K562 (cell line): Measurements from ENCODE around the gene CHD3. TPM values are rescaled to one million over a fixed set of nuclear protein-coding genes. Genes with fewer than 3 reads are reported as not detected.

Experiments used
- ATAC-seq: fragments of 200-7000 bp; cut with Tn5 transposase; 3 replicates; pipeline ENCODE4 v1.9.1; 2020; ENCODE audit warnings: moderate library complexity
- BruUV-seq: library from RNA; stranded (reverse); fragments of 400-500 nt; replicated peaks from 2 replicates; lab custom pipeline; 2021; lab: Mats Ljungman, UMichigan
- CTCF ChIA-PET: fragments of 300-600 bp; formaldehyde crosslinking; extraction: SDS; loops from one replicate; lab custom pipeline; 2021; ENCODE audit warnings: low intra/inter-chr PET ratio; lab: Yijun Ruan, JAX
- POLR2A ChIA-PET: fragments of 300-600, 350-650 bp; sonication (Branson Sonifier 250); formaldehyde crosslinking; extraction: SDS; loops from one replicate; lab custom pipeline; 2021; ENCODE audit warnings: antibody characterized with exemption, inconsistent platforms; lab: Yijun Ruan, JAX
- DNase-seq, 4 experiments: peaks; one replicate each; pipeline versions ENCODE4 v3.0.0 to v3.0.0-alpha.2; 2011 to 2018; ENCODE audit warnings: low spot score in 3 of 4, mixed read lengths in 3 of 4; ENCODE audit errors: extremely low read depth in 1 of 4
- FAIRE-seq: peaks from 2 replicates; lab custom pipeline; 2011; peaks lifted over from hg19 to GRCh38; lab: Jason Lieb, UNC
- H2AFZ ChIP-seq: 2 replicates; pipeline ENCODE4 v1.6.0; 2011; ENCODE audit warnings: low read depth, low read length, control low read depth, inconsistent platforms
- H3K27ac ChIP-seq: fragments of 200-600 bp; 3 replicates; pipeline ENCODE4 v1.8.0; 2011; ENCODE audit warnings: low read depth, mild to moderate bottlenecking, control low read depth, inconsistent platforms, low read length, moderate library complexity, mixed read lengths; ENCODE audit errors: extremely low read depth
- H3K27me3 ChIP-seq, 2 experiments: fragments of 300-600 bp in 1 of 2; 2 replicates in 1 of 2; 3 replicates in 1 of 2; pipeline versions ENCODE4 v1.6.0 to v1.8.0; 2011; ENCODE audit warnings: inconsistent platforms in 2 of 2, low read length in 2 of 2, mild to moderate bottlenecking in 1 of 2, mixed read lengths in 1 of 2, moderate library complexity in 1 of 2; ENCODE audit not compliant: control insufficient read depth in 2 of 2, insufficient read depth in 2 of 2
- H3K36me3 ChIP-seq: fragments of 300-600 bp; 3 replicates; pipeline ENCODE4 v1.8.0; 2011; ENCODE audit warnings: mild to moderate bottlenecking, low read length, inconsistent platforms; ENCODE audit not compliant: control insufficient read depth, insufficient read depth
- H3K4me1 ChIP-seq, 2 experiments: fragments of 200-600 bp in 1 of 2; replicated peaks in 1 of 2; 2 replicates in 1 of 2; 3 replicates in 1 of 2; pipeline versions ENCODE4 v1.5.1 to v1.8.0; 2011; ENCODE audit warnings: inconsistent platforms in 2 of 2, low read length in 2 of 2, mild to moderate bottlenecking in 1 of 2, mixed read lengths in 1 of 2, moderate library complexity in 1 of 2; ENCODE audit not compliant: control insufficient read depth in 2 of 2, insufficient read depth in 2 of 2
- H3K4me2 ChIP-seq: 2 replicates; pipeline ENCODE4 v1.6.1; 2011; ENCODE audit warnings: low read length, control low read depth, inconsistent platforms, mixed read lengths; ENCODE audit not compliant: insufficient read depth
- H3K4me3 ChIP-seq: fragments of 200-600 bp; sonication (generic), shearing (Covaris generic); 2 replicates; pipeline ENCODE4 v1.5.1; 2016; ENCODE audit warnings: control low read depth, inconsistent platforms
- H3K79me2 ChIP-seq: fragments of 200-600 bp; 3 replicates; pipeline ENCODE4 v1.8.0; 2011; ENCODE audit warnings: low read length, inconsistent platforms; ENCODE audit not compliant: control insufficient read depth, insufficient read depth
- H3K9ac ChIP-seq, 2 experiments: 2 replicates each; pipeline versions ENCODE4 v1.6.0 to v1.6.1; 2011; ENCODE audit warnings: low read depth in 2 of 2, low read length in 2 of 2, control low read depth in 1 of 2, inconsistent platforms in 1 of 2, mild to moderate bottlenecking in 1 of 2, mixed read lengths in 1 of 2; ENCODE audit not compliant: insufficient read depth in 1 of 2
- H3K9me1 ChIP-seq: one replicate; pipeline ENCODE4 v1.6.0; 2011; ENCODE audit warnings: inconsistent platforms, mild to moderate bottlenecking, low read length, moderate library complexity; ENCODE audit not compliant: control insufficient read depth, insufficient read depth
- H3K9me3 ChIP-seq: replicated peaks from 2 replicates; pipeline ENCODE4 v1.5.1; 2011; ENCODE audit warnings: low read depth, low read length, inconsistent platforms; ENCODE audit not compliant: control insufficient read depth, insufficient read depth
- H4K20me1 ChIP-seq: replicated peaks from 2 replicates; pipeline ENCODE4 v1.6.1; 2011; ENCODE audit warnings: low read length, inconsistent platforms, mixed read lengths; ENCODE audit not compliant: control insufficient read depth, insufficient read depth
- ARNT ChIP-seq, 2 experiments: fragments of 450-650 bp; IDR thresholded peaks; 2 replicates each; pipeline ENCODE4 v1.6.1; 2016; ENCODE audit warnings: mild to moderate bottlenecking in 1 of 2
- BHLHE40 ChIP-seq: IDR thresholded peaks from 2 replicates; pipeline ENCODE4 v1.6.1; 2011; ENCODE audit warnings: low read length, improper control_type of control experiment
- CREB3 ChIP-seq: fragments of 450-650 bp; conservative IDR thresholded peaks from 2 replicates; pipeline ENCODE4 v1.6.1; 2016; ENCODE audit warnings: missing genetic modification characterization, low read depth, mild to moderate bottlenecking, missing compliant biosample characterization, moderate library complexity
- HNRNPH1 ChIP-seq: fragments of 200-400 bp; formaldehyde crosslinking; optimal IDR thresholded peaks from 2 replicates; pipeline ENCODE3; 2017; ENCODE audit warnings: low read depth, mild to moderate bottlenecking, low read length, moderate library complexity
- ILF3 ChIP-seq: fragments of 450-650 bp; IDR thresholded peaks from 2 replicates; pipeline ENCODE4 v1.6.1; 2018; ENCODE audit warnings: antibody characterized with exemption, mild to moderate bottlenecking, moderate library complexity, borderline replicate concordance
- MBD2 ChIP-seq: sonication (generic); IDR thresholded peaks from 2 replicates; pipeline ENCODE4 v1.6.1; 2016; ENCODE audit warnings: low read depth, borderline replicate concordance
- MYC ChIP-seq, 2 experiments: fragments of 250-450 bp in 1 of 2; sonication (Bioruptor Pico) in 1 of 2; IDR thresholded peaks; 2 replicates each; pipeline versions ENCODE4 v1.5.1 to v1.6.1; 2012 to 2021; ENCODE audit warnings: low read depth in 2 of 2, borderline replicate concordance in 1 of 2, improper control_type of control experiment in 1 of 2, low read length in 1 of 2, mild to moderate bottlenecking in 1 of 2, moderate library complexity in 1 of 2
- NBN ChIP-seq: fragments of 450-650 bp; IDR thresholded peaks from 2 replicates; pipeline ENCODE4 v1.6.1; 2016; ENCODE audit warnings: low read depth, mild to moderate bottlenecking
- NONO ChIP-seq, 2 experiments: fragments of 200-400 bp in 1 of 2; fragments of 450-650 bp in 1 of 2; formaldehyde crosslinking in 1 of 2; IDR thresholded peaks; 2 replicates each; pipeline ENCODE4 v1.6.1; 2017; ENCODE audit warnings: low read depth in 2 of 2, mild to moderate bottlenecking in 2 of 2, moderate library complexity in 2 of 2, low read length in 1 of 2
- NR3C1 ChIP-seq: sonication (generic); formaldehyde crosslinking; IDR thresholded peaks from 2 replicates; pipeline ENCODE4 v1.8.1; 2022; ENCODE audit warnings: missing genetic modification reagents
- PHB ChIP-seq: fragments of 250-450 bp; sonication (Bioruptor Pico); IDR thresholded peaks from 2 replicates; pipeline ENCODE4 v1.5.0; 2021
- SLC30A9 ChIP-seq: fragments of 250-450 bp; sonication (Bioruptor Pico); IDR thresholded peaks from 2 replicates; pipeline ENCODE4 v1.8.0; 2022; ENCODE audit warnings: mild to moderate bottlenecking, moderate library complexity
- ZNF12 ChIP-seq: sonication (generic); formaldehyde crosslinking; IDR thresholded peaks from 2 replicates; pipeline ENCODE4 v1.4.0; 2020; ENCODE audit warnings: mild to moderate bottlenecking, missing genetic modification reagents
- ZNF41 ChIP-seq: fragments of 250-450 bp; sonication (Bioruptor Pico); conservative IDR thresholded peaks from 2 replicates; pipeline ENCODE4 v1.4.0; 2020; ENCODE audit warnings: mild to moderate bottlenecking
- ZNF785 ChIP-seq: fragments of 250-450 bp; sonication (Bioruptor Pico); IDR thresholded peaks from 2 replicates; pipeline ENCODE4 v1.4.0; 2020; ENCODE audit warnings: mild to moderate bottlenecking
- WGBS: fragments of 100-300 bp; shearing (Covaris generic); methylation state at CpG from one replicate; pipeline ENCODE4 v1.1.6; 2016; ENCODE audit warnings: low coverage, mixed read lengths; ENCODE audit not compliant: insufficient coverage; ENCODE audit errors: missing lambda C conversion rate; 5-methylcytosine and 5-hydroxymethylcytosine counted together
- in situ Hi-C: fragments of 300-500 bp; cut with MboI; formaldehyde crosslinking; loops from 4 replicates; pipeline ENCODE4 v1.15.0; 2018; ENCODE audit warnings: inconsistent platforms, mixed read lengths
- intact Hi-C: fragments of 100-400 bp; cut with micrococcal nuclease; formaldehyde crosslinking; loops from 2 replicates; pipeline ENCODE4 v1.14.2; 2022
- polyA plus RNA-seq, 8 experiments: library from polyadenylated mRNA; depleted of rRNA in 4 of 8; stranded (reverse) in 5 of 8; unstranded in 3 of 8; fragments of >200 nt; fragmentation: Nextera tagmentation in 2 of 8; fragmentation: Illumina TruSeq in 1 of 8; extraction: Ambion mirVana in 2 of 8; extraction: Trizol in 1 of 8; gene quantifications; 2 replicates each; pipeline versions ENCODE4 v1.2.1 to v1.2.3, GENCODE V29; 2011 to 2014; ENCODE audit warnings: inconsistent platforms in 1 of 8, missing spikeins in 1 of 8
- total RNA-seq, 7 experiments: library from RNA; depleted of rRNA in 6 of 7; stranded (reverse); fragments of >200 nt in 6 of 7; fragmentation: Illumina TruSeq in 2 of 7; extraction: Trizol in 2 of 7; gene quantifications; 2 replicates each; pipeline versions ENCODE4 v1.2.1 to v1.2.3, GENCODE V29; 2011 to 2021; ENCODE audit warnings: low replicate concordance in 1 of 7

Gene CHD3
- total and polyA plus RNA-seq, 9 of the 15 experiments (the other 6 are each of a cell fraction or from before 2014, with no cell fraction given) = 0.39 to 38.2 (median 21.2) TPM

- Histone ChIP-seq H3K4me1 (peaks cover 11 to 55% of the 10 kb centered on the region in 2 experiments; a peak in 4 of 5 replicates), H3K36me3 (peaks cover 37% of the 10 kb centered on the region; the same call in 2 of the 3 replicates), H3K4me2 (peak overlapping the region; percentile 83), H3K79me2 (peaks cover 12% of the 10 kb centered on the region), H3K27ac (no peak overlapping the region), H3K4me3 (peak overlapping the region; percentile 65; the same call in 1 of the 2 replicates), H3K9me1 (no peaks in the 10 kb centered on the region), H3K9me3 (no peaks in the 10 kb centered on the region), H4K20me1 (no peaks in the 10 kb centered on the region), H3K9ac (peak overlapping the region in 1 of 2 experiments; percentile 93; a peak in 2 of 4 replicates), H2AFZ (no peak overlapping the region), H3K27me3 (no peaks in the 10 kb centered on the region)
- FAIRE-seq (no peak), DNase-seq (no peak), ATAC-seq (no peak)
- BruUV-seq = no TSS peak
- intact Hi-C loops (loop anchor here (2.0 to 10.0 kb wide), 4 partner anchors 21 to 111 kb away; partner anchors contain the start of gene KDM6B), in situ Hi-C loops (no loop called here)
- ChIA-PET CTCF (no interaction called here), POLR2A (interaction anchor here (2.2 to 2.3 kb wide), 2 partner anchors 9 to 11 kb away, joined by 7 to 14 read pairs; no protein-coding TSS in a partner anchor)
- WGBS = 49% methylated on average over 9 of the region's 15 CpGs
- no peak for TF ChIP-seq CREB3
- TF ChIP-seq ARNT (IDR thresholded peaks at IDR 0.05) = no peak
- no peak for TF ChIP-seq ILF3
- TF ChIP-seq NONO (IDR thresholded peaks at IDR 0.05; ENCODE audit: low read depth in 2 of 2, low read length in 1 of 2) = no peak
- TF ChIP-seq SLC30A9 = no peak
- TF ChIP-seq ZNF785 (CRISPR knock-in tag) = no peak
- TF ChIP-seq ZNF41 (CRISPR knock-in tag) = no peak
- no peak for TF ChIP-seq NR3C1
- no peak for TF ChIP-seq BHLHE40
- no peak for TF ChIP-seq ZNF12 (CRISPR knock-in tag)
- no peak for TF ChIP-seq MBD2
- no peak for TF ChIP-seq MYC (IDR thresholded peaks at IDR 0.05; ENCODE audit: low read depth, low read length)
- TF ChIP-seq MYC (CRISPR knock-in tag; IDR thresholded peaks at IDR 0.05; ENCODE audit: borderline replicate concordance, low read depth) = no peak
- TF ChIP-seq PHB (CRISPR knock-in tag) = no peak
- TF ChIP-seq HNRNPH1 = no peak
- TF ChIP-seq NBN = no peak
Observed at GRCh38 chr17:7855660-7856010, 33.0 kb upstream of the CHD3 start.
